HEK293T (cell line): ENCODE measurements around the gene CBY1.

Source experiments
- HDGF ChIP-seq: fragments of 450-650 bp; IDR thresholded peaks from 2 replicates; pipeline ENCODE4 v1.6.1; 2017; ENCODE audit warnings: antibody characterized with exemption, borderline replicate concordance
- SUZ12 ChIP-seq: fragments of 450-650 bp; IDR thresholded peaks from 2 replicates; pipeline ENCODE4 v1.6.1; 2016; ENCODE audit warnings: mild to moderate bottlenecking

DNA sequence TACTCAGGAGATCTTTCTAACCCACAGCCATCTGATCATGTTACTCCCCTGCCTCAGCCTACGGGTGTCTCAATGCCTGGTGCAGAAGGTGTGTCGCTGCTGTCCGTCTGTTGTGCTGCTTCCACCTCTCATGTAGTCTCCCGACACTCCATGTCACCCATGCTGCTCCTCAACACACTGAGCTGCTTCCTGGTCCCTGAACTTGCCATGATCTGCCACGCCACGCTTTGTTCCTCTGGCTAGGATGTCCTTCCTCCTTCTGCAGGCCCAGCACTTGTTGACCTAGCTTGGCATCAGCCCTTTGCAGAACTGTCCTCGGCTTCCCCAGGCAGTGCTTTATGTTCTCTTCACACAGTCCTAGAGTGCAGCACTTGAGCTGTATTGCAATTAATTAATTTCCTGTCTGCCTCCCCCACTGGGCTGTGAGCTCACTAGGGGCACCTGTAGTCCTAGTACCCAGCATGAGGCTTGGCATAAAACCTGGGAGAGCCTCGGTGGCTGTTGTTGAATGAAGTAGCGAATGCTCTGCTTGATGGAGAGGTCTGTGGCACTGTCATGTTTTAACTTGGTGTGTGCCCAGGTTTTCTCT is 58.8 kb downstream of the CBY1 start:
- TF ChIP-seq SUZ12 (no peak), HDGF (no peak)
